NK-92 treated with Interleukin-12 subunit alpha and Interleukin-12 subunit beta, amount 100 ng/mL, for 24 hours (cell line): ENCODE measurements around the gene BAX.
A peak's percentile ranks its signal among the peaks of the same experiment; 100 is the strongest.

Experiments used
- DNase-seq: peaks from one replicate; lab custom pipeline; 2025; lab: John Stamatoyannopoulos, UW

BAX gene

DNA sequence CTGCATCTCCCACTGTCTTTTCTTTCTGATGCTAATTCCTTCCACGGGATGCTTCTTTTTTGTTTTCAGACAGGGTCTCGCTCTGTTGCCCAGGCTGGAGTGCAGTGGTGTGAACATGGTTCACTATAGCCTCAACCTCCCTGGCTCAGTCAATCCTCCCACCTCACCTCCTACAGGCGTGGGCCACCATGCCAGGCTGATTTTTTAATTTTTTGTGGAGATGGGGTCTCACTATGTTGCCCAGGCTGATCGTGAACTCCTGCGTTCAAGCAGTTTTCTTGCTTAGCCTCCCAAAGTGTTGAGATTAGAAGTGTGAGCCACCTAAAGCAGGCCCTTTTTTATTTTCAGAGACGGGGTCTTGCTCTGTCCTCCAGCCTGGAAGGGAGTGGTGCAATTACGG, 33.6 kb downstream of the BAX start:
- no peak for DNase-seq

DNA sequence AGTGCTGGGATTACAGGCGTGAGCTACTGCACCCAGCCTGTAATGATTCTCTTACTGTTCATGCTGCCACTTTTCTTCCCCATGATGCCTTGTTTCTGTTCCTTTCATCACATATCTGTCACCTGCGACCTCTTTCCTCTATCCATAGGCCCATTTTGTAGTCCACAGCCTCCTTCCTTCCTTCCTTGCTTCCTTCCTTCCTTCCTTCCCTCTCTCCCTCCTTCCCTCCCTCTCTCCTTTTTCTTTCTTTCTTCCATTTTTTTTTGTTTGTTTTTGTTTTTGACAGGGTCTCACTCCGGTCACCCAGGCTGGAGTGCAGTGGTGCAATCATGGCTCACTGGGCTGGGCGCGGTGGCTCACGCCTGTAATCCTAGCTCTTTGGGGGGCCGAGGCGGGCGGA, 34.2 kb downstream of the BAX start:
- DNase-seq = no peak

DNA sequence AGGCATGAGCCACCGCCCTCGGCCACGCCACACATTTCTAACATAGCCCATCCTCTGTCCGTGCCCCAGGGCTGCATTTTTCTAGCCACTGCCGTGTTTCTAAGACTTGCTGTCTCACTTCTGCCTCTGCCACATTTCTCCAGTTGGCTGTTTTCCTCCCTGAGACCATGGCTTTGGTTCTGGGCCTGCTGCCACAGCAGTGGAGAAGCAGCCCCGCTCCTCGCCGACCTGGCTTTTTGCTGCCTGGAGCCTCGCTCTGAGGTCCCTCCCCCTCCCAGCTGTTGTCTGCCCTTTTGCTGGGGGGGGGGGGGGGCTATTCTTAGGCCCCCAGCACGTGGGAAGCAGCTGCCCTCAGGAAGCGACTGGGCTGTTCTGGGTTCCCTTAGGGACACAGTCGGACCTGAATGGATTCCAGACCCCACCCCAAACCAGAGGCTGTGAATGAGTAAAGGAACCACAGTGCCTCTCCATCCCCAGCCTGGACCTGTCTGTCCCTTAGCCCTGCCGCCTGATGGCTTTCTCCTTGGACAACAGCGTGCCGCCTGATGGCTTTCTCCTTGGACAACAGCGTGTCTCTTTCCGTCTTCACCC, 35.1 kb downstream of the BAX start:
- DNase-seq = no peak

DNA sequence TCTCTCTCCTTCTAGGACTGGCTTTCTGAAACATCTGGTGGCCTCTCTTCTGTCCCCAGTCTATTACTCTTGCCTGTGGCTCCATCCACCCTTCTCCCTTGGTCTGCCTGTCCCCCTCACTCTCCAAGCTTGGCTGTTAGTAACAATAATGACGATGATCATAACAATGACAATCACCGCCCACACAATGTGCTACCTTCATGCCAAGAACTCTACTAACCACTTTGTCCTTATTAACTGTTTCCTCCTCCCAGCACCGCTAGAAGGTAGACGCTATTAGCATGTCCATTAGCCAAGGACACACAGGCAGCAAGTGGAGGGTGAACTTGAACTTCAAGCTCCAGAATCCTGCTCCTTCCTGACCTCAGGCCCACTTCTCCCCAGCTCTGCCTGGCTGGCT, 35.7 kb downstream of the BAX start:
- no peak for DNase-seq

DNA sequence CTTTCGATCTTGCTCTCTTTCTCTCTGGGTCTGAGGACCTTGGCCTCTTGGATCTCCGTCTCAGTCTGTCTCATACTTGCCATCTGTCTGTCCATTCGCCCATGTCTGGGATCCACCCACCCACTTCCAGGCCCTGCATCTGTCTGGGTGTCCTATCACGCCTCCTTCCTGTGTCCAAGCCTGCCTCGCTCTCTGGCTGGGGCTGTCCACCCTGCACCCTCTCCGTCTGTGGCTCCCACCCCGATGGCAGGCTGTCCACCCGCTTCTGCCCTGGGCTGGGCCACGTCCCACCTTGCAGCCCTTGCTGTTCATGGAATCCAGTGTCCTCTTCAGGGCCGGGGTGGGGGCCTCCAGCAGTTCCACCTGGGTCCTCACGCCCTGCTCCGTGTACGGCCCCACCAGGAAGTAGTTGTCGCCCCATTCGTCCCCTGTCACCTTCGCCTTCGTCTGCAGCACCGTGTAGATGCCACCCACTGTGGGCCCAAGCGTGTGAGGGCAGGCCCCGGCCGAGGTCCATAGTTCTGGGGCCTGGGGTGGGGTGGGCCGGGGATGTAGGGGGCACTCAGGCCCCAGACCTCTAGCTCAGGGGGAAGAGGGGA, 36.4 kb downstream of the BAX start:
- no peak for DNase-seq

DNA sequence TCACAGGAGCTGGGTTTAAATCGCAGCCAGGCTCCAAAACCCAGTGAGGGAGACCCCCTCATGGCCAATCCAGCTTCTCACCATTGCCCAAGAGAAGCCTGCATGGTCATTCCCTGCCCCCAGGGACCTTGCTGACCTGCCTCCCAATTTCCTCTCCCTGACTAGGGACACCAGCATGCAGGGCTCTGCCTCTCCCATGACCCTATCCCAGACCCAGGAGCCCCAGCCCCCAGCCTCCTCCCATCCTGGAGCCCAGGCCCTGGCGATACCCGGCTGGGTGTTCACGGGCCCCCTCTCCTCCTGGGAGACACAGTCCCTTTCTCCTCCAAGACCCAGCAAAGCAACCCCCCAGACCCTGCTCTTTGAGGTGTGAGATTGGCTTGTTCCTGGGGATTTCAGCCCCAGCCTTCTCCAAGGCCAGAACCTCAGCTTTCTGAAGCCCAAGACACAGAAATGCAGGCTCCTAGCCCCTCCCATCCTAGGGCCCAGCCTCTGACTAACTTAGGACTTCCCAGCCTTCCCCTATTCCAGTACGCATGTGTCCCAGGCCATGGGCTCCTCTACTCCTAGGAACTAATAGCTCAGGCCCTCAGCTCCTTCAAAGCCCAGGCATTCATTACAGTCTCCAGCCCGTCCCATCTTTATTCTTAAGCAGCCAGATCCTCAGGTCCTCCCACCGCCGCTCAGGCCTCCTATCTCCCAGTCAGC, 37.4 kb downstream of the BAX start:
- no peak for DNase-seq

DNA sequence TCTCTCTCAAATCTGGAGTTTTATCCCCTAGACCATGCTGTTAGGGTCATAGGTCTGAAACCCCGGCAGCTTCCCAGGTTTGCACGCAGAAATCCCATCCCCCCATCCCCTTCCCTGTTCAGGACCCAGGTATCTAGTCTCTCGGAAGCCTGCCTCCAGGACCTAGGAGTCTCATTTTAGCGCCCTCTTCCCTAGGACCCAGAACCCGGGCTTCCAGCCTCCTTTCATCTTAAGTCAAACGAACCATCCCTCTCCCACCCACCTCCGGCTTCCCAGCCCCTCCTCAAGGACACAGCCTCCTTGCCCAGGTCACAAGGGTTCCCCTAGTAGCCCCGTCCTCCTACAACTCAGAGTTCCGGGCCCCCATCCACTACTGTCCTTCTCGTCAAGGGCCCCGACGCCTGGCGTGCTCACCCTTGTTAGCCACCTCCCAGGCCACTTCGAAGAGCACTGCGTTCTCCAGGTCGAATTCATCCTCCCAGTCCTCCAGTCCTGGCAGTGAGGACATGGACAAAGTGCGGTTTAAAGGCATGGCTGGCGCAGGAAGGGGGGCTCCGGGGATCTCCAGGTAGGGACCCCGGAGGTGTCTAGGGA, 38.0 kb downstream of the BAX start:
- DNase-seq = no peak

DNA sequence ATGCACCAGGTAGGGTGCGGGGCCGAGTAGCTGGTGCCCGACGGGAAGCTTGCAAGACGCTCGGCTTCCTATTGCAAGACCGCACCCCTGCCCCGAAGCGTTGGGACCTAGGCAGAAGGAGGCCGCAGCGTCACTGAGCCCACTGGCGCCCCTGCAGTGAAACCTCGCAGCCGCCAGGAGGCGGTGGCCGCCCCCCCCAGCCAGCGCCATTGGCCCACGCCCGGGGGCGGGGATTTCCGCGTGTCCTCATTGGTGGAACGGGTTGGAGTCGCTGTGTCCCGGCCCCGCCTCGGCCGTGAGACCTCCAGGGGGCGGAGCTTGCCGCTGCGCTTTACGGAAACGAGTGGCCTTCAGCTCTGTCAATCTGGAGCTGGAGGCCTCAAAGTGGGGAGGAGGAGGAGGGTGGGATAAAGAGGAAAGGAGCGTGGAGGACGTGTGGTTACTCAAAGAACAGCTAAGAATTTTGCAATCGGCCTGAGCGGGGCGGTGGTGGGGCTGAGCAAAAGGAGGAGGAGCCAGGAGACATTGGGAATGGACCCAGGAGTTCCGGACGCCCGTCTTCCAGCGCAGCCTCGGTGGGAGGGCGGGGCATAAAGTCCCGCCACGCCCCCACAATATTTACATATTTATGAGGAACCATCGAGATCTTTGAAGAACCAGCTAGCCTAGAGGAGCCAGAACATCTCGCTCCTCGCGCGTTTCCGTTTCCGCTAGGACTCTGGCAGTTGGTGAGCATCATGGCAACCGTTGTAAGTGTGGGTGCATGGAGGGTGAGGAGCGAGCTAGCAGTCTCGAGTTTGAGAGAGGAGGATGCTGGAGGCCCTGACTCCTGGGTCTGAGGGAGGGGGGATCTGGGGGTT, 38.7 kb downstream of the BAX start, which contains the start of the genes GYS1 and RUVBL2:
Gene GYS1 (minus strand): TSS at position 135 of the 860 bp plus-strand sequence. CDS start 197 bp downstream, outside the sequence.
Gene RUVBL2 (plus strand): TSS at position 713 of the 860 bp plus-strand sequence. CDS start 25 bp downstream, at position 738.
- DNase-seq = peak; percentile 99

DNA sequence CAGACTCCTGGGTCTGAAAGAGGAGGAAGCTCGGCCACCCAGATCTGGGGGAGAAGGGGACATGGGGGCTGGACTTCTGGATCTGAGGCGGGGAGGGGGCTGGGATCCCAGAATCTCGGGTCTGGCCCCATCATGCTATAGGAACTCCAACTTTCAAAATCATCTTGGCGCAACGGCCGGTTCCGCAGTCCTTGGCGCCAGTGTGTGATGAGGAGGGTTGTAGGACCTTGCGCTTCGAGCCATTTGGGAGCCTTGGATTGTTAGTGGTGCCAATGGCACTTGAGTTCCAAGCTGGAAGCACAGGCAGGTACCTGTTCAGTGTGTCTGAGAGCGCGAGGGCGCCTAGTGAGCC, 39.3 kb downstream of the BAX start:
- DNase-seq = no peak

DNA sequence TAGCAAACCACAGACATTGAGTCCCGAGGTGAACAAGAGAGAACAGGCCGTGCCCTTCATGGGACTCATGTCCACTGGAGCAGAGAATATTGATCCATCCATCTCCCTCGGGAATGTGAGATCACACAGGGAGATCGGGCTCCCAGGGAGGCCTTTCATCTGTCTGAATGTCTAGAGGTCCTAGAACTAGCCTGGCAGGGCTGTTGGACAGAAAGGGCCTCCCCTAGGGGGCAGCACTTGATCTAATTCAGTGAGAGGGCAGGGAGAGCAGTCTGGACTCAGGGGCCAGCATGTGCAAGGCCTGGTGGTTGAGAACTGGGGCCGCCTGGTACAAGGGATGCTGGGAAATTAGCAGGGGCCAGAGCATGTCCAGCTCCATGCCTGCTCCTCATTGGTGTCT, 43.3 kb downstream of the BAX start:
- peak; percentile 23 for DNase-seq

DNA sequence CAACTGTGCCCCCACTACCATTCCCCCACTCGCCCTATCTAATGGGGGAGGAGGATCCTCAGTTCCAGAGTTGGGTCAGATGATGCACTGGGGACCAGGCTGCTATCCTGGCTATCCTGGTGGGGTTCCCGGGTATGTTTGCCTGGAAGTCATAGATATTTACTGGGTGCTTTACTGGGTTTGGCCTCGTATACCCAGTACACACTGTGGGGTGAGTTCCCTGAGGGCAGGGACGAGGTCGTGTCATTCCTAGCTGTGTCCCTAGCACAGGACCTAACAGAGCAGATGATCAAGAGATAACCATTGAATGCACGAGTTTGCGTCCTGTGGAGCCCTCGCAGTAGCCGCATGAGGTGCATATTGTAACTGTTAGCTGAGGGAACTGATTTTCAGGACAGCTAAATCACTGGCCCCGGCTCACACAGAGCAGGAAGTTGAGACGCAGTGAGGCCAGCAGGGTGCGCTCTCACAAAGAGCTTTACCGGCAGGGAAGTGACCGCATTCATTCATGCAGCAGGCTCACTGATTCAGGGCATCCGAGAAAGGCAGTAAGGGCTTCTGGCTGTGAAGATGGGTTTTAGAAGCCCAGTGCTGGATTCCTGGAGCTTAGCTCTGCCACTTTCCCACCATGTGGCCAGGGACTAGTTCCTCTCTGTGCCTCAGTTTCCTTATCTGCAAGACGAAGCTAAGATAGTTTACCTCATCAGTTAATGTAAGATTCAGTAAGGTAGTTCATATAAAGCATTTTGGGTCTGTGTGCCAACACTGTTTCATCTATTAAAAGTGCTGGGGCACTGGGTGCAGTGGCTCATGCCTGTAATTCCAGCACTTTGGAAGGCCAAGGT, 45.0 kb downstream of the BAX start:
- no peak for DNase-seq

DNA sequence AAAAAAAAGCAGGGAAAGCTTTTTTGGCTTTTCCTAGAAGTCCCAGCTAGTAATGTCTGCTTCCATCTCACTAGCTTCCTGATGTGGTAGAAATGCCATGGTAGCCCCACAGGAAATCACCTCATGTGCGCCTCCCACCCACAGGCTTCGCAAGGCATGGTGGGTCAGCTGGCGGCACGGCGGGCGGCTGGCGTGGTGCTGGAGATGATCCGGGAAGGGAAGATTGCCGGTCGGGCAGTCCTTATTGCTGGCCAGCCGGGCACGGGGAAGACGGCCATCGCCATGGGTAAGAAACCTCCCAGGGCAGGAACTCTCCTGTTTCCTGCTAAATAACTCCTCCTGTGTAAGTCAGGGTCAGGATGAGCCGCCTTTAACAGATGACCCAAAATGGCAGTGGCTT, 49.5 kb downstream of the BAX start:
- DNase-seq = no peak

DNA sequence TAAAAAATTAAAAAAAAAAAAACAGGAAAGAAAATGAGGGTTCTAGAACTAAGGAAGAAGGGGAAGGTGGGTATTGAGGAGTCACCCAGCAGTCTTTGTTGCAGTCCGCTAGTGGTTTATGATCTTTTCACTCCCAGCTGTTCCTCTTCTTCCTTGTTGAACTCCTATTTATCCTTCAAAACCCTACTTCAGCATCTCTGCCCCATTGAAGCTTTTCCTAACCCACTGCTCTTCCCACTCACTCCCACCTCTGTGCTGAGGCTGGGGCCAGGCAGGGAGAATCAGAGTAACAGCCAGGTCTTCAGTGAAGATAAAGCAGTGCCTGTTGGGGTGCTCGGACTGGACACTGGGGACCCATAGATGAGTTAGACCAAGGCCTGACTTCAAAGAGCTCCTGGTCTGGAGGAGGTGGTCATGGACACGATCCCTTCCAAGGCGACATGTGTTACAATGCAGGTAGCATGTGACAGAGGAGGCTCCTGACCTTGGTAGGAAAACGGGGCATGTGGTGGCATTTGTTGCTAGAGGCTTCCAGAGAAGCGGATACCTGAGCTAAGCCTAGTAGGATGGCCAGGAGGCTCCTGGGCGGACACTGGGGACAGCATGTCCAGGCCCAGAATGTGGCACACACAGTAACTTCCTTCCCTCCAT, 50.4 kb downstream of the BAX start:
- no peak for DNase-seq

DNA sequence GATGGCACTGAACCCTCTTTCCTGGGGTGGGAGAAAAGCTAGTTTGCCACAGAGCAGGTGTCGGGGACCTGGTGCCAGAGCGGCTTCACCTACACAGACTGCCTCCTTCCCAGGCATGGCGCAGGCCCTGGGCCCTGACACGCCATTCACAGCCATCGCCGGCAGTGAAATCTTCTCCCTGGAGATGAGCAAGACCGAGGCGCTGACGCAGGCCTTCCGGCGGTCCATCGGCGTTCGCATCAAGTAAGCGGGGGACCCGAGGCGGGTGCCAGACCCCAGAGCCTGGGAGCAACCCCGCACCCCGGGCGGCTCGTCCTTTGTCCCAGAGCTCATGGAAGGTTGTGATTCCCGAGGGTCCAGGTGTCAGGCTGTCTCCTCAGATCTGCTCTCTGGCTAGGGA, 52.2 kb downstream of the BAX start:
- DNase-seq = no peak

DNA sequence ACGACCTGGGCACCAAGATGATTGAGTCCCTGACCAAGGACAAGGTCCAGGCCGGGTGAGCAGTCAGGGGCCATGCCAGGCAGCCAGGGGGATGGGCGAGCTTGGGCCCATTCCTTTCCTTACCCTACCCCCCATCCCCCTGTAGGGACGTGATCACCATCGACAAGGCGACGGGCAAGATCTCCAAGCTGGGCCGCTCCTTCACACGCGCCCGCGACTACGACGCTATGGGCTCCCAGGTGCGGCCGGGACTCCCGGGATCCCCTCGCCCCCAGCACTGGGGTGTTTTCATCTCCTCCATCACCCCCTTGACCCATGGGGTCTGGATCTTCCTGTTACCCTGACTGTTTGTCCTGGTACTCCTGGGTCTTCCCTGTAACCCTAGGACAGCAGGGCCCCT, 55.2 kb downstream of the BAX start:
- DNase-seq = no peak

DNA sequence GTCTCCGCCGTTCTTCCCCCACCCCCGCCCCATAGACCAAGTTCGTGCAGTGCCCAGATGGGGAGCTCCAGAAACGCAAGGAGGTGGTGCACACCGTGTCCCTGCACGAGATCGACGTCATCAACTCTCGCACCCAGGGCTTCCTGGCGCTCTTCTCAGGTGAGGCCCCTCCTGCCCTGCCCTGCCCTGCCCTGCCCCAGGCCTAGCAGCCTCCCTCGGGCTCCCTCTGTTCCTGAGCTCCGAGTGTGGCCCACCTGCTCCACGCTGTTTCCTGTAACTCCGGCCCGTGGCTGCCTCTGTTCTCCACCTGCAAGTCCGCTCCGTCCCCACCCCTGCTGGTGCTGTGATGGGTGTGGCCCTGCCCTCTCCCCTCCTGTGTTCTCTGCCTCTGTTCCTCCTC, 55.8 kb downstream of the BAX start:
- no peak for DNase-seq

DNA sequence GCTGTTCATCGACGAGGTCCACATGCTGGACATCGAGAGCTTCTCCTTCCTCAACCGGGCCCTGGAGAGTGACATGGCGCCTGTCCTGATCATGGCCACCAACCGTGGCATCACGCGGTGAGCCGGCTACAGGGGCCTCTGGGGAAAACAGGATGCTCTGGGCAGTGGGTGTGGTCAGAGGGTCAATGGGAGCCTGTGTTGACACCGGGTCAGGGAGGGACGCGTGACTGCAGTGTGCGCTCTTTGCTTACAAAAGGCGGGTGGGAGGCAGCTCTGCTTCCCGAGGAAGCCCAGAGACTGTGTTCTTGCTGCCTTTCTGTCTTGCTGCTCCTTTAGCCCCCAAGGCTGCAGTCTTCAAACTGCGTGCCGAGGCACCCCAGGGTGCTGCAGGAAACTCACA, 56.5 kb downstream of the BAX start:
- no peak for DNase-seq
